A549 treated with CpdA at 1 μM for 4 hours (cell line): ENCODE measurements around the gene ATOH1. TPM values are rescaled to one million over a fixed set of nuclear protein-coding genes. Genes with fewer than 3 reads are reported as not detected.

Experiments
- total RNA-seq: library from RNA; stranded (reverse); fragments of 200-300 nt; extraction: Qiagen RNA extraction; gene quantifications from 5 replicates; pipeline ENCODE4 v1.2.3, GENCODE V29; 2022; ENCODE audit warnings: low read depth

Gene ATOH1
- total RNA-seq, result not detected in 5 replicates

DNA sequence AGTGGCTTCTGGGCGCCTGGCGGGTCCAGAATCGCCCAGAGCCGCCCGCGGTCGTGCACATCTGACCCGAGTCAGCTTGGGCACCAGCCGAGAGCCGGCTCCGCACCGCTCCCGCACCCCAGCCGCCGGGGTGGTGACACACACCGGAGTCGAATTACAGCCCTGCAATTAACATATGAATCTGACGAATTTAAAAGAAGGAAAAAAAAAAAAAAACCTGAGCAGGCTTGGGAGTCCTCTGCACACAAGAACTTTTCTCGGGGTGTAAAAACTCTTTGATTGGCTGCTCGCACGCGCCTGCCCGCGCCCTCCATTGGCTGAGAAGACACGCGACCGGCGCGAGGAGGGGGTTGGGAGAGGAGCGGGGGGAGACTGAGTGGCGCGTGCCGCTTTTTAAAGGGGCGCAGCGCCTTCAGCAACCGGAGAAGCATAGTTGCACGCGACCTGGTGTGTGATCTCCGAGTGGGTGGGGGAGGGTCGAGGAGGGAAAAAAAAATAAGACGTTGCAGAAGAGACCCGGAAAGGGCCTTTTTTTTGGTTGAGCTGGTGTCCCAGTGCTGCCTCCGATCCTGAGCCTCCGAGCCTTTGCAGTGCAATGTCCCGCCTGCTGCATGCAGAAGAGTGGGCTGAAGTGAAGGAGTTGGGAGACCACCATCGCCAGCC is at the start of gene ATOH1:
Gene ATOH1, plus strand, starts transcription at position 422 of the 663 bp plus-strand sequence. Its CDS starts 174 bp downstream, at position 596.

